Measurements from ENCODE around the gene KYNU.
"Not testable (repeated sequence)": the region's sequence is repeated elsewhere in the genome, so short reads cannot be mapped to it uniquely, and the experiment has no call there.

KYNU gene

DNA sequence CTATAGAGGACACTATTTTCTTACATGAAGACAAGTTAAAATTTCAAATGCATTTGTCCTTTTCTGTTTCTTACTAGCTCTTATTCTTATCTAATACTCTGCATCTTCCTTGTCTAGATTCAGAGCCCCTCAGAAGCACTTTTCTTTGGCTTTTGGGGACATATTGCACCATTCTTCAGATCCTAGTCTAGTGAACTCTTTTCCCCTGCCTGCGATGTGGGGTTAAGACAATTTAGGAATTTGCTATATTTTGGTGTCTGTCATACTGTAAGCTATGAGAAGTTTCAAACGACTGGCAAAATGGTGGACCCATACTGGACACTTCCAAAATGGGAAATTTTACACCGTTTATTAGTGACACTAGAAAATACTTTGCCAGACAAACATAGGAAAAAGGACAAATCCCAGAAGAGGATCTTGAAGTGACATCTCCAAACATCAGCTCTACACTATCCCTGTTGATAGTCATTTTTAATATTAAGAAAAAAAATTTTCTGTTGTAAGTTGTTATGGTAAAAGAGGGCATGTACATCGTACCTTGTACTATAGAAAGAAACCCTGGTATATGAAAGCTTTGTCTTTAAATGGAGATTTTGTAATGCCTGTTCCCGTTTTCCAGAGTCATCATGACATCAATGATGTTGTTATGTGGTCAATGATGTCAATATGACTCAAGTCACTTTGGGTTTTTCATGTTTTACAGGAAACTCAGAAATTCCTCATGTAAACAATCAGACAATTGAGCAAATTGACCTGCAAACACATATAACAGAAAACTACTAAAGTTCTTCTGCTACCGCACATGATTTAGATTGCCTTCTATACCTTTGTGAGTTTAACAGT lies 4.4 kb upstream of the KYNU start:
- DNase-seq, result no peak

DNA sequence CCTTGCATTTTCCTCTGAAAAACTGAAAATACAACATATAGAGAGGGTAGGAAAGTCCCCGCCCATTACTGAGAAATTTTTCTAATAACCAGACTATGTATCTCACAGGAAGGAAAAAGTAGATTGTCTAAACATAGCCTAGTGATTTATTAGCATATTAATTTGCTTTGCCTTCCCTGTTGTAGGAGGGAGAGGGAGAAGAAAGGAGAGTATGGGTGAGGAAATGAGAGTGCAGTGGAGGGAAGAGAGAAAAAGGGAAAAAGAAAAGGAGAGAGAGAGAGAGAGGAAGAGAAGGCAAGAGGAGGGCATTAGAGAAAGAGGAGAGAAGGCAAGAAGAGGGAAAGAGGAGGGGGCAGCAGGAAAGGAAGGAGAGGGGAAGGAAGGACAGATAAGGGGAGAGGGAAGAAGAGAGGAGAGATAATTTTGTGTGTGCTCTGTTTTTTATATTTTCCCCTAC lies 3.6 kb upstream of the KYNU start:
- no peak for DNase-seq

DNA sequence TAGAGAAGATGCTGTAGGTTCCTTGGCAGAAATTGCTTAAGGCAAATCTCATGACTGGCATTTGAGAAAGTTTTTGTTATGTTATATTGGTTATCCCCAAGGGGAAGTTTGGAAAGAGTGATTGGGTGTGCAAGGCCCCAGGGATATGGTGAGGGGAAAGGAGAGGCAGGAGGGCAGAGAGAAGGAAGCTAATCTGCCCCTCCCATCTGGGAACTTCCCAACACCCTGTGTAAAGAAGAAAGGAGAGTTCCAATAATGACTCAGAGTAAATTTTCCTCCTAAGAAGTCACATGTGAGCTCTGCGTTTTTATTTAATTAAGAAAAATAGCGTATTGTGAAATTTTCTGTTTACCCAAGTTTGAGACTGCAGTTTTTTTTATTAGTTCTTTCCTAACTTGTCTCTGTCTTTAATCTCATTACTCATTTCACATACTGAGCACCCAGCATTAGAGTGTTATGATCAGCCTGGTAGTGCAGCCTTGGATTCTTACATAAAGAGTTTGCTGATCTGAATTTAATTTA lies 3.1 kb upstream of the KYNU start:
- DNase-seq, result peak; percentile 32

DNA sequence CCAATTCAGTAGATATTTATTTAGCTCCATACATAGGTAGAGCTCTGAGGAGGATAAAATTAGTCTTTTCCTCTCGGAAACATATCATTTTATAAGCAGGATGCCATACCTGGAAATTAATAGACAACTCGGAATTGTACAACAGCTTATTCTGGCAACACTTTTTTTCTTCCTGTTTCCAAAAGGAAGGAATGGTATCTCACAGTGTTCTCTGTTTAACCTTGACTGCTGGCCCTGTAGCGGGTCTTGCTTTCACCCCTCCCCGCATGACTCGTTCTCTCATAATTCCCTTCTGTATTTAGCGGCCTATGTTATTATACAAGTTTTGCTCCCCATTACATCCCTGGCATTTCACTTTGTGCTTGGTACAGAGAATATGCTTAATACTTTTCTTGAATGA lies 2.5 kb upstream of the KYNU start:
- DNase-seq, result no peak

DNA sequence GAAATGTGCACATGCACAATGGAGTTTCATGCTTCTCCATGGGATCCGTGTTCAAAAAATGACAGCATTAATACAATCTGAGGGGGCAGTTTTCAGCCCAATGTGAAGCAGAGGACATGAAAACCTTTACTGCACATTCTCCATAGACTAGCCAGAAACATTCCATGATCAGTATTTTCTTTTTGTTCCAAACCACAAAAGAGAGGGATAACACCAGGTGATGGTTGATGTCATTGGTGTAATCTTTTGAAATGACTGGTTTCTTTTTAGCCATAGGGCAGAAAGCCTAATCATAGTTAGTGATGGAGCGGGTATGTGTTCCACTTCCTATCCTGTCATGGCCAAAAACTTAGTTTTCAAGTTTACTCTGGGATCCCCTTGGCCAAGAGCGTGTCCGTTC lies 1.8 kb upstream of the KYNU start:
- no peak for DNase-seq

DNA sequence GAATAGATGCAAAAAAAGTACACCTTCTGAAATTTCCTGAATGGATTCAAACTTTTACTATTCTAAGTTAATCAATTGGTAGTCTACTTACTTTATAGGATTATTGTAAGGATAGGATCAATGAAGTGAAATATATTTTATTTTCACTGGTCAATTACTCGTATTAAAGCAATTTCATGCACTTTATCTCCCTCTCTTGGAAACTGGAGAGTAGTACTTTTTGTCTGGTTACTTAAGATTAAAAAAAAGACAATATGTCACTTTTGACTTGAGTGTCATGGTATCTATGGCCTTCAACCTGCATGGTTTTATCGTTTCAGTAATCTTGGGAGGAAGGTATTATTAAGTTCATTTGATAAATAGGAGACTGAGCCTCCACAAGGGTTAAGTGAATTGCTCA lies 1.0 kb upstream of the KYNU start:
- no peak for DNase-seq

DNA sequence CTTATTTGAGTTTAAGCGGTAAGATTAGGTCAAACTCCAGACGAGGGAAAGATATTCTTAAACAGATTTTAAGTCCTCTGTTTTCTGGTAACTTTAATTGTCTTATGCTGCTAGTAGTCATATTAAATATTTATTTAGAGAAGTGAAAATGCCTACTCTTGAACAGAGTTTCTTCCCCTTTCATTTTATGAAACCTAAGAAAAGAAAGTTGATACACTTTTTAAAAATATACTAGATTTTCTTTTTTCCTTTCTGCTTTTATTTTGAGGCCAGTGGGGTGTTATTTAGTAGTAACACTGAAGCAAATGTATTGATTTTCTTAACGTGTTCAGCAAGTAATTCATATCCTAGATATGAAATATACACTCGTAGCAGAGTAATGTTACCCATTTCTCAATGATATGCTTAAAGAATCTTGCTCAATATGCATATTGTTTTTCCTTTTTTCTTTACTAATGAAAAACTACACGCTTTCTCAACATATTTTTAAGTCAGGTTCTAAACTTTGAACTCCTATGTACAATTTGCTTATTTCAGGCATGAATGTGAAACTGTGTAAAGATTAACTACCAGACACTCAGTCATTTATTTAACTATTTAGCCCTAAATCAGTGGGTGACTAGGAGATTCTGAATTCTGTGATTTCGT lies 691 bp downstream of the KYNU start:
- DNase-seq, result no peak

DNA sequence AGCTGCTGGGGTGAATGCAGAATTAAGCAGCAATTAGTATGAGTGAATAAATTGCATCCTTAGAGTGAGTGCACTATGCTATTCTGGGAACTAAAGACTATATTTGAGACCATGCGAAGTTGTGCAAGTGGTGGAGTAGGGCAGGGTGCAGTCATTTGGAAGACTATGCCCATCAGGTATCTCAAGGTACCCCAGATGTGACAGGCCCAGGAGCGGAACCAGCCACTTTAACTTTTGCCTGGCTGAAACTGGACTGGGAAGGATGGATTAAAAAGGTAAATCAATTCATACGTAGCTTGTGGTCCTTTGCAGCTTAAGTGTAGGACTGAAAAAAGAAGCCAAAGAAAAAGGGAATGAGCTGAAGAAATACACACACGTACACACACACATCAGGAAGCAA lies 1.7 kb downstream of the KYNU start:
- no peak for DNase-seq

DNA sequence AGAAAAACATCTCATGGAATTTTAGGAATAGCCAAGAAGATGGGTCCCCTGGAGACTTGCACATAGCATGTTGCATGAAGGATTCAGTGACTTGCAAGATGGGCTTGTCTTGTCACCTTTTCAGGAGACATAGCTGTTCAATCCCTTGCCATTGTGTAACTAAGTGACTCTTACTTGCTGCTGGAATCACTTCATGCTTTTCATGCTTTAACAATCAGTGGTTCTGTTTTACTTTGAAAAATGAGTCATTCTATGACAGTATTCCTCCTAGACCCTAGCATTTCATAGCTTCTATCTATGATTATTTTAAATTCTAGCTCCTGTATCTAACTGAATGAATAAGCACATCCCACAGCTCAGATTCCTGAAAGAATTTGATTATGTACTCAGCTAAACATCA lies 2.8 kb downstream of the KYNU start:
- no peak for DNase-seq

DNA sequence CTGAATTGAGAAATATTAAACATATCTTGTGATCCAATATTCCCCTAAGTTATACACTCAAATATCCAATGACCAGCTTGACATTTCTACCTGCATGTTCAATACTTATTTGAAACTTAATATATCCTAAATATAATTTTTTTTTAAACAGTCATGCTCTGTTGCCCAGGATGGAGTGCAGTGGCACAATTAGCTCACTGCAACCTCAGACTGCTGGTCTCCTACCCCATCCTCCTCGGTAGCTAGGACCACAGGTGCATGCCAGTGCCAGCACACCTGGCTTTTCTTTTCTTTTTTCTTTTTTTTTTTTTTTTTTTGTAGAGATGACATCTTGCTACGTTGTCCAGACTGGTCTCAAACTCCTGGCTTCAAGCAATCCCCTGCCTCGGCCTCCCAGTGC lies 4.2 kb downstream of the KYNU start:
- DNase-seq, result no peak

DNA sequence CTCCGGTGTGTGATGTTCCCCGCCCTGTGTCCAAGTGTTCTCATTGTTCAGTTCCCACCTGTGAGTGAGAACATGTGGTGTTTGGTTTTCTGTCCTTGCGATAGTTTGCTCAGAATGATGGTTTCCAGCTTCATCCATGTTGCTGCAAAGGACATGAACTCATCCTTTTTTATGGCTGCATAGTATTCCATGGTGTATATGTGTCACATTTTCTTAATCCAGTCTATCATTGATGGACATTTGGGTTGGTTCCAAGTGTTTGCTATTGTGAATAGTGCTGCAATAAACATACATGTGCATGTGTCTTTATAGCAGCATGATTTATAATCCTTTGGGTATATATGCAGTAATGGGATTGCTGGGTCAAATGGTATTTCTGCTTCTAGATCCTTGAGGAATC lies 5.0 kb downstream of the KYNU start:
- not testable (repeated sequence) for DNase-seq

DNA sequence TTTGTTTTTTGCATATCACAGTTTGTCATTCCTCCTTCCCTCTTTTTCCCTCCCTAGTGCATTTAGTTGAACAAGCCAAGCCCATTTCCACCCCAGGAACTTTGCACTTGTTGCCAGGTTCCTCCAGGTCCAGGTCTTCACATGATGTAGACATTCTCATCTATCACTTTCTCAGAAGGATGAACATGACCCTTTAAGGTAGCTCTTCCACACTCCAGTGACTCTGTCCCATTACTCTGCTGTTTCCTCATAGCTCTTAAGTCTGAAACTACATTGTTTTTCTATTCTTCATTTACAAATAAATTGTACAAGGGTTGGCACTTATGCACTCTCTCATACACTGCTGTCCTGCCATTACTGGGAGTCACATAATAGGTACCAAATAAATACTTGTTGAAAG lies 6.1 kb downstream of the KYNU start:
- DNase-seq, result no peak

DNA sequence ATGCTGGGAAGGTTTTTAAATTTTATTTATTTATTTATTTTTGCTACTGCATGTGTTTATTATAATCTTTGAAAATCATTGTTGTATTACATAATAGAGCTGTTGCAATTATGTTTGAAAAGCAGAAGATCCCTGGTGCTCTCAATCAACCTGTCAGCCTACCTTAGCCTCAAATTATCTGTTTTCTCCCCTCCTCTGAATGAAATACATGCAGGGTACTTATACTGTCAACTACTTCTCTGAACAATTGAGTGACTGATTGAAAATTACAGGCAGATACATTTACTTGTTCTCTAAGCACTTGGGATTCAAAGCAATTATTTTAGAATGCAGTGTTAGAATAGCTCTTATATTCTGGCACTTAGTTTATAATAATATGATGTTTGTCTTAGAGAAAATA lies 8.1 kb downstream of the KYNU start:
- DNase-seq, result no peak

DNA sequence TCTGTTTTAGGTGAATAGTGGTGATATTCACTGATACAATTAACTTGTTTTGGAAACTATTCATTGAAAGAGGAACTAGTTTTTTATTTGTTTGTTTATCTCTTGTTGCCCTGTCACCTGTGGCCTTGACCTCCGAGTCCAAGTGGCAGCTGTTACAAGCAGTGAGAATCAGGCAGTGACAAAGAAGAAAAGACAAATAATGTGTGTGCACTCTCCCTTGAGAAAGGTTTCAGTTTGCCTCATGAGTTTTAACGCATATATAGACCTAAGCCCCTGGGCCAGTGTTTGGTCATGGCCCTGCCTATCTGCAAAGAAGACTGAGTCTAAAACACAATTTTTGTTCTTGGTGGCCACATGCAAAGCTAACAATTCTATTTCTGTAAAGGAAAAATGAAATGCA lies 15.3 kb downstream of the KYNU start:
- no peak for DNase-seq

DNA sequence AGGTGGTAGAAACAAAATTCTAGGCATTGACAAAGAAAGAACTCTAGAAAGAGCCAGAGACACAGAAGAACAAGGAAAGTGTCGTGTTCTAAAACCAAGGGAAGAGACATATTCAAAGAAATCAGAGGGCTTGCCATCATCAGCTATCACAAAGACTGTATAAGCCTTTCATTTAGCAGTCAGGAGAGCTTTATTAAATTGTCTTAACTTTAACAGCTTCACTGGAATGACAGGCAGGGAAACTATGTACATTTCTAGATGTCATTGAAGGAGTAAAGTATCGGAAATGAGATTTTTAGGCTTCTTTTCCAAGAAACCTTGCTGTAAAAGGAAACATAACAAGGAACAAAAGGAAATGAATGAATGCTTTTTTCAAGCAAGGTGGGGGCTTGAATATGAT lies 15.8 kb downstream of the KYNU start:
- DNase-seq, result no peak

DNA sequence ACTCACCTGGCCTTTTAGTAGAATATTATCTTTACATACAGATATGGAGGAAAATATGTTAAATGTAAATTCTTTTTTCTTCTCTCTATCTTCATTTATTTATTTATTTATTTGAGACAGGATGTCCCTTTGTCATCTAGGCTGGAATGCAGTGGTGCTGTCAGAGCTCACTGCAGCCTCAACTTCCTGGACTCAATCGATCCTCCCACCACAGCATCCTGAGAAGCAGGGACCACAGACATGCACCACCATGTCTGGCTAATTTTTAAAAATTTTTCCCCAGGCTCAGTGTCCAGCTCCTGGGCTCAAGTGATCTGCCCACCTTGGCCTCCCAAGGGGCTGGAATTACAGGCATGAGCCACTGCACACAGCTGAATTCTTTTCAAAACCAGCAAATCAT lies 20.3 kb downstream of the KYNU start:
- DNase-seq, result no peak

DNA sequence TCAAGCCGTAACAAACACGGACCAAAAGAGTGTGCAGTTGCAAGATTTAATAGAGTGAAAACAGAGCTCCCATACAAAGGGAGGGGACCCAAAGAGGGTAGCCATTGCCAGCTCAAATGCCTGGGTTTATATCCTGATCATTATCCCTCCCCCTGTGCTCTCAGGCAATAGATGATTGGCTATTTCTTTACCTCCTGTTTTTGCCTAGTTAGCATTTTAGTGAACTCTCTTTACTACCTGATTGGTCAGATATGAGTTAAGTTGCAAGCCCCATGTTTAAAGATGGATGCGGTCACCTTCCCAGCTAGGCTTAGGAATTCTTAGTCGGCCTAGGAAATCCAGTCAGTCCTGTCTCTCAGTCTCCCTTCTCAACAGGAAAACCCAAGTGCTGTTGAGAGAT lies 22.9 kb downstream of the KYNU start:
- DNase-seq, result not testable (repeated sequence)

DNA sequence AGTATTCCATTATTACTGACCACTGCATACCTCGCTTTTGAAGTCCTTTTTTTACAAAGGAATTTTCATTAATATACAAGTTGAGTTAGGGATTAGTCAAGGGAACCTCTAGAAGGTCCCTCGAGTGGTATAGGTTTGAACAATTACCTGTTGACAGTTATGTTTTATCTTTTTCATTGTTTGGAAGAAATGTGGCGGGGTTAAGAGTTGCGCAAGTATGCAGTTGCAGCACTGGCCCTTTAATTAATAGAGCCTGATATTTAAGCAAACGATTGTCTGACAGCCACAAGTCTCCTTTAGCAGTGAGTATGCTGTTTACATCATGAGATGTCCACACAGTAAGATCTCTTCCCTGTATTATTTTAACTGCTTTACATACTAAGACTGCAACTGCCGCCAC lies 24.3 kb downstream of the KYNU start:
- no peak for DNase-seq

DNA sequence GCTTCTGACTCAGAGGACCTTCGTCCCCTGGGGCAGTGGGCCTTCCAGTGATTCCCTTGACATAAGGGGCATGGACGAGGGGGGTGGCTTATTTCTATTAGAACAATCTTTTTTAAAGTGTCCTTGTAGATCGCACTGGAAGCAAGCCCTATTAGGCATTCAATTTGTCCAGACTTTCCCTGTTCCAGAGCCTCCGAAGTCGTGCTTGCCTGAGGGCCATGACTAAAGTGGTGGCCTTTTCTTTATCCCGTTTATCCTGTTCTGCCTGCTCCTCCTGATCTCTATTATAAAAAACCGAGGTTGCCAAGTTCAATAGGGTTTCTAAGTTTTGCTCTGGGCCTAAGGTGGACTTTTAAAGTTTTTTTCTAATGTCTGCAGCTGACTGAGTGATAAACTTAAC lies 26.3 kb downstream of the KYNU start:
- not testable (repeated sequence) for DNase-seq

DNA sequence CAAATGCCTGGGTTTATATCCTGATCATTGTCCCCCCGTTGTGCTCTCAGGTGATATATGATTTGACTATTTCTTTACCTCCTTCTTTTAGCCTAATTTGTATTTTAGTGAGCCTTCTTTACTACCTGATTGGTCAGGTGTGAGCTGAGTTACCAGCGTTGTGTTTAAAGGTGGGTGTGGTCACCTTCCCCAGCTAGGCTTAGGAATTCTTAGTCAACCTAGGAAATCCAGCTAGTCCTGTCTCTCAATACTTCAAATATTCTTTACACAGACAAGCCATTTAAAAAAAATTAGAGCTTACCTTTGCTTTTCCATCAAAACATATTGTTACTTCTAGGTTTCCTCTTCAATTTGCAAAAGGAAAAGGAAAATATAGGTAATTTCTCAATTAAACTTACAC lies 30.2 kb downstream of the KYNU start:
- DNase-seq, result no peak

DNA sequence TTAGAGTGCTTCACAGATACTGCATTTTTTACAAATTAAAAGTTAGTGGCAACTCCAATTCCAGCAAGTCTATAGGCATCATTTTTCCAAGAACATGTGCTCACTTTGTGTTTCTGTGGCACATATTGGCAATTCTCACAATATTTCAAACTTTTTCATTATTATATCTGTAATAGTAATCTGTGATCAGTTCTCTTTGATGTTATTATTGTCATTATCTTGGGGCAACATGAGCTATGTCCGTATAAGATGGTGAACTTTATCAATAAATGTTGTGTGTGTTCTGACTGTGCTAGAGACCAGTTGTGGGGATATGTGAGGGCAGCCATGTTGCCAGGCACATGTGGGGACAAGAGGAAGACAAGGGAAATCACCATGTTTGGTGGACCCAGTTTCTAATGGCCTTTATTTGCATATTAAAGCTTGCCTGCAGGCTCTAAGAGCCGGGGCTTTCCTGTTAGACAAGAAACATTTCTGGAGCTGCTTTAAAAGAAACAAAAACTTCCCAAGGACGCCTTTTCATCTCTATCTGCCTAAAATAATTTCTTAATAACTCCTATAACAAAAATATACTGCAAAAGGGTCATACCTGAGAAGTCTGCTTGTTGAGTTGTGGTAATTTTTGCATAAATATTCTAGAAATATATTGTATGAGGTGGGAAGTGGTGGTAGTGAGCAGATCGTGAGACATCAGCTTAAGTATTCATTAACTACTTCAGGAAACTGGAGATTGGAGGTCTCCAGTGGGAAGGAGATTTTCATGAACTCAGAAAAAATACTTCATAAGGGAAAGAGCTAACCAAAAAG lies 37.2 kb downstream of the KYNU start:
- DNase-seq, result no peak

DNA sequence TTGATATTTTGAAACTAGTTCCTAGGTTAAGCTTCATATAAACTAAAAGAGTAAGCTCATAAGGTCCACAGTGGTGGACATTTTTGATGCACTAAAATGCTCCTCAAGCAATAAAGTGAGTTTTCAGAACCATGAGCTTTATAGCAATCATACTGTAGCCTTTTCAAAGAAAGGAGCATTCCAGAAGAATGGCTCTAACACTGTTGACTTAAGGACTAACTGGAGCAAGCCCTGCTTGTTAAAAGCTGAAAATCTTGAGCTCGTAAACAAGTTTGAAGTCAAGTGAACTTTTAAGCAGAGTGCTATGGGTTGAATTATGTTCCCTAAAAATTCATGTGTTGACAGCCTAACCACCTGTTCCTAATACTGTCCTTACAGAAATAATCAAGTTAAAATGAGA lies 38.0 kb downstream of the KYNU start:
- DNase-seq, result no peak

DNA sequence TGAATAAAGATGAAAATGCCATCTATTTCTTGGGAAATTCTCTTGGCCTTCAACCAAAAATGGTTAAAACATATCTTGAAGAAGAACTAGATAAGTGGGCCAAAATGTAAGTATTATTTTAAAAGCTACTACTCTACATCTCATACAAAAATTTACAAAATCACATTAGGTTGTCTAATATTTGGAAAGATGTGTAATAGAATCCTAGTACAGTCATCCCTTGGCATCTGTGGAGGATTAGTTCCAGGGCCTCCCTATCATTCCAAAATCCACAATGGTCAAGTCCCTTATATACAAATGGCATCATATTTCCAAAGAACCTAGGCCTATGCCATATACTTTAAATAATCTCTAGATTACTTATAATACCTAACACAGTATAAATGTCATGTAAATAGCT lies 41.2 kb downstream of the KYNU start:
- DNase-seq, result no peak

DNA sequence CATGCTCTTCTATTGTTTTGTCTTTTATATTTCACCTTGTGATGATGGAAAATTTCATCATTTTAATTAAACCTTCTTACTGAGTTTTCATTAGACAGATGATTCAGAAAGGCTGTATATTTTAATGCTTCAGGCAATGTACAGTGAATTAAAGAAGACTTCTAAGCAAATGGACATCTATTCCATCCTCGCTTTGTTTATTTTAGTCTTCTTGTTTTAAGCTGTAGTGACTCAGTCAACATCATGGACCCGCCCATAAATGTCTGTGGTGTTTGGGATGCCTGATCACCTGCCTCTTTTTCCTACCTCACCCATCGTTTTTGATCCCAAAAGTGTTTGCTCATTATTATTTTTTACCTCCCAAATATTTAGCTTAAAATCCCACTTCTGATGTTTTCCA lies 43.1 kb downstream of the KYNU start:
- no peak for DNase-seq

All from SIG-M5 (cell line).